RPMI8226 (cell line): Measurements from ENCODE around the gene ARHGAP8.
A peak's percentile ranks its signal among the peaks of the same experiment; 100 is the strongest.
"Not testable (repeated sequence)": the region's sequence is repeated elsewhere in the genome, so short reads cannot be mapped to it uniquely, and the experiment has no call there.

Experiments used
- DNase-seq: peaks from one replicate; pipeline ENCODE4 v3.0.0-alpha.2; 2015

The ARHGAP8 gene

DNA sequence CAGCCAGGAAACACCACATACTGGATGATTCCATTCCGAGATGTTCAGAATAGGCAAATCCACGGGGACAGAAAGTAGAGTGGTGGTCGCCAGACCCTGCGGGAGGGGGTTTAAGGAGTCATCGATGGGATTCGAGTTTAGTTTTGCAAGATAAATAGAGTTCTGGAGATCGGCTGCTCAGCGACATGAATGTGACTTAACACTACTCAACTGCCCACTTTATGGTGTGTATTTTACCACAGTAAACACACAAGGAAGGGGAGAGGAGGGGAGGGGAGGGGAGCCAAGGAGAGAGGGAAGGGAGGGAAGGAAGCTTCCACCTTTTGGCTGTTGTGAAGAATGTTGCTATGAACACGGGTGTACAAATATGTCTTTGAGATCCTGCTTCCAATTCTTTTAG is 10.4 kb upstream of the ARHGAP8 start:
- no peak for DNase-seq

DNA sequence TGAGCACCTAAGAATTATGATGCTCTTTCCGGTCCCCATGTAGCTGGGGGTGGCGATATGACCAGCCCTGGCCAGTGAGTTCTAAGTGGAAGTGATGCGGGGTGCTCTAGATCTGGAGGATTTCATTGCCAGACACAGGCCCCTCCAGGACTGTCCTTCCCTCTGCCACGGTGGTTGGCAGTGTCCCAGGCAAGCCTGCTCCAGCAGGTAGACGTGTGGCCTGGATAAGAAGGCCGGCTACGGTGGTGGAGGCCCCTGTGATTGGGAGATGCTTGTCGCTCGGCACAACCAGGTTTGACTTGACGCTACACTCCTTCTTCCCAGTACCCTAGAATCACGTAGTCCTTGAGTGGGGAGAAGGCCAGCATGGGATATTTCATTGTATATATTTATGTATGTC is 9.1 kb upstream of the ARHGAP8 start:
- DNase-seq = no peak

DNA sequence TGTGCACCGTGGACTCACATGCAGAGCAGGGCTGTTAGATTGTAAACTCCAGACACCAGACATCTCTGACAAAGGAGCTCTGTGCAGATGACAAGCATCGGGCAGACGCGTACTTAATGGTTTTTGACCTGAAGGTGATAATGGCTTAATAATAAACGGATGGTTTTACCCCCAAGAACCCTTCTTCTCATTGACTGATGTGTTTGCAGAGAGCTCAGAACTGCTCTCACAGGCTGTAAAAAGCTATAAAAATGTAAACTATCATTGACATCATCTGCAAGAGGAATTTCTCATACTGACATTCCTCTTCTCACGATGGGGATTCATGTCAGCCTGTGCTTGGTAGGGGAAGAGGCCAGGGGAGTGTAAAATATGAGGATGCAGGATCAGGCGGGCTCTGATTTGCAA is 8.6 kb upstream of the ARHGAP8 start:
- no peak for DNase-seq

DNA sequence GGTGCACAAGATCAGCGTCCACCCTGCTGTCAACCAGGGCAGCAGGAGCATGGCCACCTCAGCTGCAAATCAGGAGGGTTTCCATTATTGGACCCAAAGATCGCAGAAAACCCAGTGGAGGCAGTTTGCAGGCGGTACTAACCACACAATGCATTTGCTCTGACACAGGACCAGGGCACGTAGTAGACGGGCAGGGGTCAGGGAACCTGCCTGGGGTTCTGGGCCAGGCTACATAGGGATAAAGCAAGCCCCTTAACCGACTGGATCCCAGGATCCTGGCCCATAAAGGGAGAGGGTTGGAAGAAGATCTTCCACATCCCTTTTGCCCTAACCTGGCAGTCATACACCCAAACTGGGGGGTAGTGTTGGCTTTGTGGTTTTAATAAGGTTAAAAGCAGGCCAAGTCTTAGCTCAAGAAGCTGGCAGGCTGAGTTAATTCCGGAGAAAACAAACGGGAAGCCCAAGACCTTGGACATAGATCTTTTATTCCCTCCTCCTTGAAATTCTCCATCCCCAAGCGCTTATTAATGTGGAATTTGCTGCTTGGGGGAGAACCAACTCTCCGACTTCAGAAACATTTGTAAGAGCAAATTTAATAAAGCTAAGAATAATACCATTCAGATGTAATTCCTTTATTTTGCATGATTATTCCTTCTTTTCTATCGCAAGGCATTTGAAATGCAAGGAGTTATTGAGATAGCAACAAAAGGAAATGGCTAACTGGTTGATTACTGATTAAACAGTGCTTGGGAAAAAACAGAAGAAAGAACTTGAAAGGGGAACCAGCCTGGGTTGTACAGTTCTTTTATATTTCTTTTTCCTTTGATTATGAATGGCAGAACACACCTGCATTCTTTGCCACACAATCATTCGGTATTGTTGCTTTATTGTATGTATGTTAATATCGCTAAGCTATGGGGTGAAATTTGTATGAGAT is 6.3 kb upstream of the ARHGAP8 start:
- DNase-seq = no peak

DNA sequence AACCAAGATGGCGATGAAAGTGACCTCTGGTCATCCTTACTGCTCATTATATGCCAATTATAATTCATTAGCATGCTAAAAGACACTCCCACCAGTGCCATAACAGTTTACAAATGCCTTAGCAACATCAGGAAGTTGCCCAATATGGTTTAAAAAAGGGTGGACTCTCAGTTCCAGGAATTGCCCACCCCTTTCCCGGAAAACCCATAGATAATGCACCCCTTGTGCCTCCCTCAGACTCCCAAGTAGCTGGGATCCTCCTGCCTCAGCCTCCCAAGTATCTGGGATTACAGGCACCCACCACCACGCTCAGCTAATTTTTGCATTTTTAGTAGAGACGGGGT is 4.6 kb upstream of the ARHGAP8 start:
- DNase-seq = not testable (repeated sequence)

DNA sequence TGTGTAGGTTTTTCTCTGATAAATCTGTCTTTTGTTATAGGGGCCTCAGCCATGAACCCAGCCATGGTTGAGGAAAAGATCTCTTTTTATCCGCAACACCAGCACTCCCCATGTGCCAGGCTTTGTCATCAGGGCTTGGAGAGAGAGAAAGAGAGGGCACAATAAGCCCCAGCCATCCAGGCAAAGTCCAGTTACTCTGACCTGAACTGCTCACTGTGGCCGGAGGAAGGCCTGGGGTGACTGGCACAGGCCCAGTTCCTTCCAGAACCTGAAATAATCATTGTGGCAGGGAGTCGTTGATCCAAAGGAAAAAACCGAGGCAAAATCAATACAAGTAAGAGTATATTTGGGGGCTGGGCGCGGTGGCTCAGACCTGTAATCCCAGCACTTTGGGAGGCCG is 3.9 kb upstream of the ARHGAP8 start:
- no peak for DNase-seq

DNA sequence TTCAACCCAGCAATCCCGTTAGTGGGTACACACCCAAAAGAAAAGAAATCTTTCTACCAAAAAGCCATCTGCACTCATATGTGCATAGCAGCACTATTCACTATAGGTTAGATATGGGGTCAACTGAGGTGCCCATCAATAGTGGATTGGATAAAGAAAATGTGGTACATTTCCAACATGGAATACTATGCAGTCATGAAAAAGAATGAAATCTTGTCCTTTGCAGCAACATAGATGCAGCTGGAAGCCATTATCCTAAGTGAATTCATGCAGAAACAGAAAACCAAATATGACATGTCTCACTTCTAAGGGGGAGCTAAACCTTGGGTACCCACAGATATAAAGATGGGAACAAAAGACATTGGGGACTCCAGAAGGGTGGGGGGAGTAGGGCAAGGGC is 1.9 kb upstream of the ARHGAP8 start:
- DNase-seq = no peak

DNA sequence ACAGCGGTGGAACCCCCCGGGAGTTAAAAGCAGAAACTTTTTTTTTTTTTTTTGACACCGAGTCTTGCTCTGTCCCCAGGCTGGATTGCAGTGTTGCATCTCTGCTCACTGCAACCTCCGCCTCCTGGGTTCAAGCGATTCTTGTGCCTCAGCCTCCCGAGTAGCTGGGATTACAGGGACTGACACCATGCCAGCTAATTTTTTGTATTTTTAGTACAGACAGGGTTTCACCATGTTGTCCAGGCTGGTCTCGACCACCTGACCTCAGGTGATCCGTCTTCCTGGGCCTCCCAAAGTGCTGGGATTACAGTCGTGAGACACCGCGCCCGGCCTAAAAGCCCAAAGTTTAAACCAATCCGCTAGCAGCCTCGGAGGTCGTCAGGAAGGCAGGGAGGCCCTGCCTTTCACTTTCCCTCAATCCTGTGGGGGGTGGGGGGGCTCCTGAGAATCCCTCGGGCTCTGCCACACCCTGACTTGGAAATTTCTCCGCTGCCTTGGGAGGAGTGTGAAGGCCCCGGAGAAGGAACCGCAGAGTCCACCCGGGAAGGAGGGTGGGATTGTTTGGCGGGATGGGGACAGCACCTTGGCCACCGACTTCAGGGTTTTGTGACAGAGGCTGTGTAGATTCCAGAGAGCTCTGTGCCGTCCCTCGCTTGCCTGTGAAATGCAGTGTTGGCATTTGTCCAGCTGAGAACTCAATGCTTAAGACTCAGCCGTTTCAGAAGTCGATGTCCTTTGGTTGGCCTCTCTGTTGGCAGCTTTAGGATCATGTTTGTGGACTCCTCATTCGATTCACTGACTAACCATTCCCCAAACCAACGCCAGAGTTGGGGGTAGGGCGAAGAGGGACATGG is 1.0 kb downstream of the ARHGAP8 start:
- peak; percentile 94 for DNase-seq

DNA sequence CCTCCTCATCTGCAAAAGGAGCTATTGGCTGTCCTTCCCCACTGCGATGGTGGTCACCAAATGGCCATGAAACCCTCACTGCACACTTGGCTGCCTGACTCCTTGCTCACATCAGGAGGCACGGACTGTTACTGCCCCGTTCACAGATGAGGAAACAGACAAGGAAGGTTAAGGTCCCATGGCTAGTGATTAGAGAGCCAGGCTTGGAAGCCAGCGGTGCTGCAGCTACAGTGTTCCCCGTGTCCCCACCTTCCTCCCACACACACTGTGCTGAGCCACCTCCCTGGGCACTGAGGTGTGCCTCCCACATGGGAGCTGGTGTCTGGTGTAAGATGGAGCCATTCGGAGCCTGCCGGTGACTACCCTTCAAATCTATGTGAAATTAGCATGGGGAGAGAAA is 2.6 kb downstream of the ARHGAP8 start:
- DNase-seq = no peak

DNA sequence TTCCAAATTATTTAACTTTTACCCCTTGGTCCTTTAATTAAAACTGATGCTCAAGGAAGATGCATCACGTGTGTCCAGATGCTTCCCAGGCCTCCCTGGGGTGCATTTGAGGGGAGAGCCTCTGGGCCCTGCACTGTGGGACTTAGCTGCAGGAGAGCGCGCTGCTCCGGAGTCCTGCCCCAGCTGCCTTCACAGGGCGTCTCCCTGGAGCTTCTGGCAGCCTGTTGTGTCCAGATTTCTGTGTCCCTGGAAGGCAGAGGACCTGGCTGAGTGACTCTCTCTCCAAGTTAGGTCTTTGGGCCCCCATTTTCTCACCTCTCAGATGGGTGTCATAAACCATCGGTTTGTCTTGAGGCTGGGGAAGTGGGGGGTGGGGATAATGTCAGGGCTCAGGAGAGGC is 3.0 kb downstream of the ARHGAP8 start:
- no peak for DNase-seq

DNA sequence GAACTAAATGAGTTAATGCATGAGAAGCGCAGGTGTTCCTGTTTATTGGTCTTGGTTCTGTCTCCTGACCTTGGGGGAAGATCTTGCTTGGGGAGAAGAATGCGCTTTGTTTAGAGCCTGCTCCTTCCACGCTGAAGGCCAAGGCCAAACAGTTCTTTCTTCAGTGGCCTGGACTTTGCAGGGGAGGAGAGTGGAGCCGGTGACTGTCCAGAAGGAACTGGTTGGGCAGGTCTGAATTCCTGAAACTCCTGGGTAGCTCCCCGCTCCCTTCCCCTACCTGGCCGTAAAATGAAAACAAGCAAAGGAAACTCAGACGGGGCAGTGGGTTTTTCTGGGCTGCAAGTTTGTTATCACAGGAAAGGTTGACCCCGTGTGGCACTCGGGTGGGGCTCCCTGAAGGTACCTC is 3.6 kb downstream of the ARHGAP8 start:
- DNase-seq = no peak

DNA sequence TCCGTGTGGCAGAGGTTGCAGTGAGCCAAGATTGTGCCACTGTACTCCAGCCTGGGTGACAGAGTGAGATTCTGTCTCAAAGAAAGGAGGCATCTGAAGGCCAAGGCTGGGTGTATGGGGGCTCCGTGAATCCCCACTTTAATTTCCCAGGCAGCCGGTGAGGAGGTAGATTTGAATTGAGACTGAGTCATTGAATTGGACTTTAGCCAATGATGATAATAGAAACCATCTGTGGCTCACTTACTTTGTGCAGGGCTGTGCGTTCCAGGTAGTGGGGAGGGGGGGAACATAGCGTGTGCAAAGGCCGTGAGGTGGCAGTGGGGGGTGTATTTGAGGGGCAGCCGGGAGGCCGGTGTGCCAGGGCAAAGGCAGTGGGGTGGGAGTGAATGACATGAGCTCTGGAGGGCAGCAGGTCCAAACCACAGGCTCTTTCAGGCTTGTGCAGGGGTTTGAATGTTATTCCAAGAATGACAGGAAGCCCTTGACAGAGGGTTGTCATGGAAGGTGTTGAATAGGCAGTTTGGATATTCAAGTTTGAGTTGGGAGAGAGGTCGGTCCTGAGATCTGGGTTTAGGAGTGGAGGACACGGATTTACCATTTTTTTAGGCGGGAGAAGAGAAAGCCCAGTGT is 6.1 kb downstream of the ARHGAP8 start:
- peak; percentile 67 for DNase-seq

DNA sequence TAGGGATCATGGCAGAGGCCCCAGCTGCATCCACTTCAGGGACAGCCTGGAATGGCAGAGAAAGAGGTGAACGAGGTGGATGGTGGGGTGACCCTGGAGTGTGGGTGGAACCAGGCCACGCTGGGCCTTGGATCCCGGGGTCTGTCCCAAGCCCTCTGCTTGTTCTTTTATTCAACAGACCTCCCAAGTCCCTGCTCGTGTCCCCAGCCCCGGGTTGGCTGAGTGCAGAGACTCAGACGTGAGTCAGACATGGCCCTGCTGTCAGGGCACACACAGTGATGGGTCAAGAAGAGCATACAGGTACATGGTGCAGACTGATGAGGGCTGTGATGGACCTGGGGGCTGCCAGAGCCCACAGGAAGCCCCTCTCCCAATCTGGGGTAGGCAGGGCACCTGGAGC is 6.6 kb downstream of the ARHGAP8 start:
- DNase-seq = no peak

DNA sequence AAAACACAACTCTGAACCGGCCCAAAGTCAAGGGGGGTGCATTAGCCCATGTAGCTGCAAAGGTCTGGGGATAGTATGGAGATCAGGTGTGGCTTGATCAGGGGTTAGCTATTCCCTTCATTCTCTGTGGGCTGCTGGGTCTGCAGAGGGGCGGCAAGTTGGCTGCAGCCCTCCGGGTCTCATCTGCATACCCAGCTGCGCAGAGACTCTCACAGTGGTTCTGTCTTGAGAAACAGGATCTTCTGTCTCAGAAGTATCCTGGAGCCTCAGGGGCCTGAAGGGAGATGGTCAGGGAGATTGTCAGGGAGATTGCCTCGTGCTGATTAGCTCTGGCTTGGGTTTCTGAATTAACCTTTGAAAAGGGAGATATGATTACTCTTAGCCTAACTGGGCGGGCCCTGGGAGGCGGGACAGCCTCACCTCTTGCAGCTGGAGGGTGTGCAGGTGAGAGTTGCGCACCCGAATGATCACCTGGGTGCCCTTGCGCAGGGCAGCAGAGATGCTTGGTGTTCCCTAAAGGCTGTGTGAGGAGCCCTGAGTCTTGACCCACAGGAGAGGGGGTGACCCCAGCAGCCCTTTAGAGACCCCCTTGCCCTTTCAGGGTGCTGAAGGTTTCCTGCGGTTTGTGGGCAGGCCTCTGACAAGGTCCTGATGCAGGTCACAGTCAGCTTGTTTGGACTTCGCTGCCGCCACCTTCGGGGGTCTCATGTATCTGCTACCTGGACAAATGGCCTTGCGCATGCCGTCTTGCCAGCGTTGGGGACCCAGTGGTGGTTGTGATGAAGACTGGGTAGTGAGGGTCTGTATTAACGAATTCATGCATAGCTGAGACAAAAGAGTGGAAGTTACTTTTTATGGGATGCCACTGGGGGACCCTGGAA is 7.3 kb downstream of the ARHGAP8 start:
- DNase-seq = no peak

DNA sequence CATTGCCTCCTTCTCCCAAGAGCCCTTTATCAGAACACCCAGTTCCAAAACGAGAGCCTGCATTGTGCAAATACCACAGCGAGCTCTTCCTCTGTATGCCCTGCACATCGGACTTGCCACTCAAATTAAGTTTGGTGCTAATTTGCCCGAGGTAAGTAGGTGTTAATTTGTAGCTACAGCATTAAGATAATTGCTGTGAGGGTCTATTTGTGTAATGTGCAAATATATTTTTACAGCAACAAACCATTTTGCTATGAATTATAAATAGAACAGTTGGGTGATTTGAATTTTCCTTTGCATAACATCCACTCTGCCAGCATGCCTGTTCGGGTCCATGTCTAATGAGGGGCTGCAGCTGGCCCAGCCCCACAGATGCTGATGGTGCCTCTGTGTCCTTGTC is 8.1 kb downstream of the ARHGAP8 start:
- DNase-seq = no peak

DNA sequence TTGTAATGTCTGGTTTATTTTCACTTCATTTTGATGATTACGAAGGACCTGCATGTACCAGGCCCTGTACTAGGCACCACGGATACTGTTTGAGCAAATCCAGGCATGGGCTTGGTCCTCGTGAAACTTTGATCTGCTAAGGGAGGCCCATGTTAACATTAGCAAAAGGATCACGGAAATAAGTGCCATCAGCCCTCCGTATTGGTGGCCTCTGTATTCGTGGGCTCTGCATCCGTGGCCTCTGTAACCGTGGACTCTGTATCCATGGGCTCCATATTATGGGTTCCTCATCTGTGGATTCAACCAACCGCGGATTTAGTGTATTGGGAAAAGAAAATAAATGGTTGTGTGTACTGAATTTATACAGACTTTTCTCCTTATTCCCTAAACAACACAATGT is 8.7 kb downstream of the ARHGAP8 start:
- DNase-seq = no peak

DNA sequence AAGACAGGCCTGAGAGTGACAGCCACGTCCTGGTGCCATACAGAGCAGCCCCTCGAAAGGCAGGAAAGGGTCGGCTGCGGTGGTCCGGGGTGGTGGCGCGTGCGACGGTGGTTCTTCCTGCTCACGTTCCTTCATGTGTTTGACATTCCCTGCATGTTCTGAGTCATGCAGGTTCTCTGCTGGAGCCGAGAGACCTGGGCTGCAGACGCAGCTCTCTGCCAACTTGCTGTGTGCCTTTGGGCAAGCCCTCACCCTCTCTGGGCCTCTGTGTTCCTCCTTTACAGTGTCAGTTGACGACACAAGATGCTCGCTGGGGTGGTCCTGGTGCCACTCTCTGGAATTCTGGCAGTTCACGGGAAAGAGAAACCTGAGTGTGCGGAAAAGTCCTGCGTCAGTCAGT is 12.0 kb downstream of the ARHGAP8 start:
- DNase-seq = no peak

DNA sequence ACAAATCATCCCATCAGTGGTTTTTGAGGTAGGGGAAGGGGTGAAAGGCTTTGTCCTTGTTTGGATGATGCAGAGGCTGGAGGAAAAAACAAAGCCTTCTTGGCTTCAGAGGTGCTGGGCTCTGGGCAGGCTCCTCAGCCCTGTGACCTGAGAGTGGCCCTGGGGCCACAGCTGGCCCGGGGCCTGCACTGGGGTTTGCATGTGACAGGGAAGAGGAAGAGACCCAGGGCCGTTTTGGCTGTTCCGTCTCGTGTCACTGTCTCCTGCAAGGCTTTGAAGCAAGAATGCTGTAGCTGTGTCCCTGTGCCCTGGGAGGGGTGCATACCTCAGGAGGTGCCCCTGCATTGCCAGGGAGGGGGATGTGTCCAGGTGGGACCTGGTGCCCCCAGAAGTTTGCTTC is 12.6 kb downstream of the ARHGAP8 start:
- DNase-seq = peak; percentile 73

DNA sequence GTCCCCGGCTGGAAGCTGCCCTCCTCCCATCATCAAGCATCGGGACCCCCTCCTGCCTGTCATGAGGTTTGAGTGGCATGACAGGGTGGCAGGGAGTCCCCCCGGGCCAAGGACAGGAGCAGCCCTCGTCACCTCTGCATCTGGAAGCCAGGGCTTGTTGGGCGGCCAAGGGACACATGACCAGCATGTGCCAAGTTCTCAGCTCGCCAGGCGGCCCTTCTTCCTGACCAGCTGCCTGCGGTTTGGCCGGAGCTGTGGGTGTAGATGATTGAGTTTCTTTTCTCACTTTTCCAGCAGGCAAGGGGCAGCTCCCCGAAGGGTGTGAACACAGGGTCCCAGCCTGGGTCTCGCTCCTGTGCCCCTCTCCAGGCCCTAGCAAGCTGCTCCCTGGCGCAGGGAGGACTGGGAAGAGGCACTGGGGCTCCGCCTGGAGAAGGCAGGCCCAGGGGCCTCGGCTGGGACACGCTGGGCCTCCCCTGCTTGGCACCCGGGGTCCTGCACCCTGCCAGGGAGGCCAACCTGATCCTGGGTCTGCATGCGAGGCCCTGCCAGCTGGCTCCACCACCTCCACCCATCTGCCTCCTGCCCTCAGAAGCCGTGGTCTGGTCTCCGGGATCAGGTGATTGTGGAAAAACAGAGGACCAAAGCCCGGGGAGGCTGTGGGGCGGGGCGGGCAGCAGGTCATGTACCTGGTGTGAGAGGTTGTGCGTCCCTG is 13.4 kb downstream of the ARHGAP8 start:
- DNase-seq = peak; percentile 72

DNA sequence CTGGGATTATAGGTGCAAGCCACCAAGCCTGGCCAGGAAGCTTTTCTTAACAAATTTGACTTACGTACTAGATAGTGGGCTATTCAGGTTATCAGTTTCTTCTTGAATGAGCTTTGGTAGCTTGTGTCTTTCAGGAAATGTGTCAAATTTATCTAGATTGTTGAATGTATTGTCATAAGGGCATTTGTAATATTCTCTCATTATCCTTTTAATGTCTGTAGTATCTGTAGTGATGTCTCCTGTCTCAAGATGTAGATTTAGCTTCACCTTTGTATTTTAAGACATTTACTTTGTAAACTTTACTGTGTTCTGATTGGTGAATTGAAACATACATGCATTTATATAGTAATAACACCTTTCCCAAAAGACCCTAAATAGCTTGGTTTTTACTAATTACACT is 20.7 kb downstream of the ARHGAP8 start:
- DNase-seq = no peak

DNA sequence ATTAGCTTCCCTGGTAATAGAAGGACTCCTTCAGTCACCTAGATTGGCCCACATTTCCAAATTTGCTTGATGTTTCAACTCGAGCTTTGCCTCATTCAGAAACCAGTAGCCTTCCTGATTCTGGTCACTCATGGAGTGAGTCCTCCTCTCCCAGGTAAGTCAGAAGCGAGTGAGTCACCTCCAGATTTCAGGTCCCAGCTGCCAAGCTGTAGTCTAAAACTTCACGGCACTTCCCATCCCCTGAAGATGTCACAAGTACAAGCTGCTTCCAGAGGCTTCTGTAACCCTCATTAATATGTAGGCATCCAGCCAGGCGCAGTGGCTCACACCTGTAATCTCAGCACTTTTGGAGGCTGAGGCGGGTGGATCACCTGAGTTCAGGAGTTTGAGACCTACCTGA is 23.5 kb downstream of the ARHGAP8 start:
- peak; percentile 69 for DNase-seq
